Neural crest cell (in vitro differentiated cells): Measurements from ENCODE around the gene RCOR1. TPM values are rescaled to one million over a fixed set of nuclear protein-coding genes. Genes with fewer than 3 reads are reported as not detected.

Experiments
- DNase-seq: peaks from one replicate; pipeline ENCODE4 v3.0.0; 2021; ENCODE audit warnings: low read depth, mixed read lengths, low spot score
- H3K27ac Mint-ChIP-seq: one replicate; pipeline ENCODE4 v1.8.0; 2021; ENCODE audit warnings: mild to moderate bottlenecking, mixed read lengths; ENCODE audit not compliant: unreplicated experiment
- H3K27me3 Mint-ChIP-seq: 2 replicates; pipeline ENCODE4 v1.8.0; 2021; ENCODE audit warnings: low read depth, mild to moderate bottlenecking, mixed read lengths
- H3K36me3 Mint-ChIP-seq: 2 replicates; pipeline ENCODE4 v1.8.0; 2021; ENCODE audit warnings: low read depth, mild to moderate bottlenecking, mixed read lengths
- H3K4me1 Mint-ChIP-seq: 2 replicates; pipeline ENCODE4 v1.8.0; 2021; ENCODE audit warnings: mixed read lengths
- H3K4me3 Mint-ChIP-seq: one replicate; pipeline ENCODE4 v1.8.0; 2021; ENCODE audit warnings: mild to moderate bottlenecking, mixed read lengths
- H3K9me3 Mint-ChIP-seq: 2 replicates; pipeline ENCODE4 v1.8.0; 2021; ENCODE audit warnings: mixed read lengths
- total RNA-seq: library from RNA; stranded (reverse); gene quantifications from 2 replicates; pipeline ENCODE4 v1.2.1, GENCODE V29; 2021
- TF ChIP-seq, protein P1 (sequence below): fragments of 200-600 bp; sonication (generic); conservative IDR thresholded peaks from 2 replicates; pipeline ENCODE4 v1.5.0; 2021; ENCODE audit warnings: antibody characterized with exemption, mild to moderate bottlenecking

Gene RCOR1
- total RNA-seq, 1 donor from 2014 or later, result 27.8 TPM

DNA sequence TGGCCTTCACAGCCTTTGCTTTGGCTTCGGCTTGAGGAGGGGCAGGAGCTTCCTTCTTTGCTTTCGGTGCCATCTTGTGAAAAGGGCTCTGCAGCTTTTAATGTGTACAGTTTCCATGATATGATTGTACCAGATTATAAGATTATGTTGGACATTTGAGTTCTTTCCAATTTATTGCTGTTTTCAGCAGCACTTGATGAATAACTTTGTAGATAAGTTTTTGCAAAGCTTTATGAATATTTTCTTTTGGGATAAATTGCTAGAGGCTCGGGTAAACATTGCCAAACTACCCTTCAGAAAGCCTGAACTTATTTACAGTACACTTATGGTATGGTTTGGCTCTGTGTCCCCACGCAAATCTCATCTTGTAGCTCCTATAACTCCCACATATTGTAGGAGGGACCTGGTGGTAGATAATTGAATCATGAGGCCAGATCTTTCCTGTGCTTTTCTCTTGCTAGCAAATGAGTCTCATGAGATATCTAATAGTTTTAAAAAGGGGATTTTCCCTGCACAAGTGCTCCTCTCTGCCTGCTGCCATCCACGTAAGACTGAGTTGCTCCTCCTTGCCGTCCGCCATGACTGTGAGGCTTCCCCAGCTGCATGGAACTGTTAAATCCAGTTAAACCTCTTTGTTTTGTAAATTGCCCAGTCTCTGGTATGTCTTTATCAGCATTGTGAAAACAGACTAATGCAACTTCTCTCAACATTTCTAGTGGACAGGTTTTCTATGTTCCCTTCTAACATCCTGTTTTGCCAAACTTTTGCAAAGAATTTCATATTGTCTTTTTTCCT is 70.4 kb downstream of the RCOR1 start:
- Mint-ChIP-seq H3K27ac (no peak overlapping the region), H3K36me3 (no peaks in the 10 kb centered on the region), H3K27me3 (no peaks in the 10 kb centered on the region), H3K4me1 (peaks cover 14% of the 10 kb centered on the region), H3K9me3 (no peaks in the 10 kb centered on the region), H3K4me3 (no peak overlapping the region)
- TF ChIP-seq, protein P1, sequence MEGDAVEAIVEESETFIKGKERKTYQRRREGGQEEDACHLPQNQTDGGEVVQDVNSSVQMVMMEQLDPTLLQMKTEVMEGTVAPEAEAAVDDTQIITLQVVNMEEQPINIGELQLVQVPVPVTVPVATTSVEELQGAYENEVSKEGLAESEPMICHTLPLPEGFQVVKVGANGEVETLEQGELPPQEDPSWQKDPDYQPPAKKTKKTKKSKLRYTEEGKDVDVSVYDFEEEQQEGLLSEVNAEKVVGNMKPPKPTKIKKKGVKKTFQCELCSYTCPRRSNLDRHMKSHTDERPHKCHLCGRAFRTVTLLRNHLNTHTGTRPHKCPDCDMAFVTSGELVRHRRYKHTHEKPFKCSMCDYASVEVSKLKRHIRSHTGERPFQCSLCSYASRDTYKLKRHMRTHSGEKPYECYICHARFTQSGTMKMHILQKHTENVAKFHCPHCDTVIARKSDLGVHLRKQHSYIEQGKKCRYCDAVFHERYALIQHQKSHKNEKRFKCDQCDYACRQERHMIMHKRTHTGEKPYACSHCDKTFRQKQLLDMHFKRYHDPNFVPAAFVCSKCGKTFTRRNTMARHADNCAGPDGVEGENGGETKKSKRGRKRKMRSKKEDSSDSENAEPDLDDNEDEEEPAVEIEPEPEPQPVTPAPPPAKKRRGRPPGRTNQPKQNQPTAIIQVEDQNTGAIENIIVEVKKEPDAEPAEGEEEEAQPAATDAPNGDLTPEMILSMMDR, result no peak
- DNase-seq, result no peak

DNA sequence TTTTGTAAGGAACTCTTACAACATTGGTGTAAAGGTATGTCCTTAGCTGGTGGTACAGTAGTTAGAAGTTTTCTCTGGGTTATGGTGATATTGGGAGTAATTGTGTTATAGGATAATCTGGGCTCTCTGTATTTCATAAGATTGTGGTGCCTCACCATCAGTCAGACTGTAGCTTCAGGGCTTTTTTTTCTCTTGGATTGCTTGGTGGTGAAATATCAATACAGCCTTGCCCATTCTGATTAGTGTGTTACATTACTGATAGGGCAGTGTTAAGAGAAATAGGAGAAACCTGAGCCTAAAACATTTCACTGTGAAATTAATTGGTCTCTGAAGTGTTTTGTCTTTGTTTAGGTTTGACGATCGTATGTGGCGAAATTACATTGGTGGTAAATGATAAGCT is 71.0 kb downstream of the RCOR1 start:
- Mint-ChIP-seq H3K27ac (no peak overlapping the region), H3K27me3 (no peaks in the 10 kb centered on the region), H3K9me3 (no peaks in the 10 kb centered on the region), H3K4me3 (no peak overlapping the region), H3K4me1 (peaks cover 17% of the 10 kb centered on the region), H3K36me3 (no peaks in the 10 kb centered on the region)
- DNase-seq, result no peak
- TF ChIP-seq, protein P1, result no peak

GRCh38 chr14:102665621-102666020 is 73.2 kb downstream of the RCOR1 start:
- H3K36me3 Mint-ChIP-seq, result no peaks in the 10 kb centered on the region
- TF ChIP-seq, protein P1, result no peak
- no peak overlapping the region for H3K27ac Mint-ChIP-seq
- H3K27me3 Mint-ChIP-seq, result no peaks in the 10 kb centered on the region
- DNase-seq, result no peak
- H3K9me3 Mint-ChIP-seq, result no peaks in the 10 kb centered on the region
- peaks cover 17% of the 10 kb centered on the region for H3K4me1 Mint-ChIP-seq
- H3K4me3 Mint-ChIP-seq, result no peak overlapping the region

- H3K9me3 Mint-ChIP-seq, result no peaks in the 10 kb centered on the region
- no peaks in the 10 kb centered on the region for H3K36me3 Mint-ChIP-seq
- no peak overlapping the region for H3K27ac Mint-ChIP-seq
- H3K4me3 Mint-ChIP-seq, result no peak overlapping the region
- H3K27me3 Mint-ChIP-seq, result no peaks in the 10 kb centered on the region
- peaks cover 17% of the 10 kb centered on the region for H3K4me1 Mint-ChIP-seq
- DNase-seq, result no peak
- TF ChIP-seq, protein P1, result no peak
Observed at GRCh38 chr14:102666635-102667034, 74.2 kb downstream of the RCOR1 start.

DNA sequence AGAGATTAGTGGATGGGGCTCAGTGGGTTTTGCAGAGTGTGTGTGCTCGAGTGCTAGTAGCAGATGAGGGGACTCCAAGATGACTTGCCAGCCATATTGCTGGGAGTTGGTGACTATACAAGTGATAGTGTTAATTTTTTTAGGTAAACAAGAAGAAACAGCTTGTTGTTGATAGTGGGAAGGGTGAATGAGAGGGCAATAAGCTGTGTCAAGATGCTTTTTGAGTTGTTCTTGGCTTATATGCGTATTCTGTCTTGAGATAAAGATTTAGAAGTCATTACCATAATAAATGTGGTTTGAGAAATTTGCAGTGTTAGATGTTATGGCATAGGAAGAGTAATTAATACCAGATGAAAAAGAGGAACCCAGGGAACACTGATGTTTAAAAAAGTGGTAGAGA is 75.3 kb downstream of the RCOR1 start:
- H3K27ac Mint-ChIP-seq, result no peak overlapping the region
- peaks cover 12% of the 10 kb centered on the region for H3K4me1 Mint-ChIP-seq
- H3K27me3 Mint-ChIP-seq, result no peaks in the 10 kb centered on the region
- H3K4me3 Mint-ChIP-seq, result no peak overlapping the region
- H3K9me3 Mint-ChIP-seq, result peaks cover 4% of the 10 kb centered on the region
- H3K36me3 Mint-ChIP-seq, result peaks cover 4% of the 10 kb centered on the region
- TF ChIP-seq, protein P1, result no peak
- DNase-seq, result no peak
